GM08714 (cell line): ENCODE measurements around the gene HMBS.
A peak's percentile ranks its signal among the peaks of the same experiment; 100 is the strongest.
"Not testable (repeated sequence)": the region's sequence is repeated elsewhere in the genome, so short reads cannot be mapped to it uniquely, and the experiment has no call there.

Experiments
- H3K4me3 ChIP-seq: fragments of 200-500 bp; sonication (Bioruptor generic); 2 replicates; pipeline ENCODE4 v1.5.1; 2014; ENCODE audit warnings: mild to moderate bottlenecking, low read length, inconsistent platforms
- ZNF274 ChIP-seq: IDR thresholded peaks from 2 replicates; pipeline ENCODE4 v1.6.1; 2012; ENCODE audit warnings: mild to moderate bottlenecking, low read depth, low read length

HMBS gene

DNA sequence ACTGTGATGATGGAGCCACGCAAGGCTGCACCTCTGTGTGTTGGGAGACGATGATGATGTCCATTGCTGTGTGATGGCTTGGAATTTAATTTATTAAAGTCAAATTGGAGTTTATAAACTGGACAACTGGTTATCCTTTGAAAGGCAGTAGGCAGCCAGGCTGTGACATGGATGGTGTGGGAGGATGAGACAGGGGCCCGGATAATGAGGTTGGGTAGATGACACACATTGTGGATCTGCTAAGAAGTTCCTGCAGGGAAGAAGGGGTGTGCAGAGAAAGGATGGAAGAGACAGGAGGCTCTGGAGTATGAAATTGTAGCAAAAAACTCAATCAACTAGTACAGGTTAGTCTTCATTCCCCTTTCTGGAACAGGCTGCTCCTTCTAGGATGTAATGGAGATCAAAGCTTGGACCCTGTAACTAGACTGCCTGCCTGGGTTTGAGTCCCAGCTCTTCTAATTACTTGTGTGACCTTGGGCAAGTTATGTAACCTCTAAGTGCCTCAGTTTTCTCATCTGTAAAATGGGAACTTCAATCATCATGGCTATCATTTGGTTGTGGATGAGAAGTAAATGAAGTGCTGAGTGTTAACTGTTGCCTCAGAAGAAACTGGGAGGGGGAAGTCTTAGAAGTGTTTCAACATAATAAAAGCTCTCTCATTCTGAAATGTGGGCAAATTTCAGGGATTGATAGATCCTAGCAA lies 32.5 kb downstream of the HMBS start:
- H3K4me3 ChIP-seq: no peak overlapping the region
- TF ChIP-seq ZNF274: no peak

DNA sequence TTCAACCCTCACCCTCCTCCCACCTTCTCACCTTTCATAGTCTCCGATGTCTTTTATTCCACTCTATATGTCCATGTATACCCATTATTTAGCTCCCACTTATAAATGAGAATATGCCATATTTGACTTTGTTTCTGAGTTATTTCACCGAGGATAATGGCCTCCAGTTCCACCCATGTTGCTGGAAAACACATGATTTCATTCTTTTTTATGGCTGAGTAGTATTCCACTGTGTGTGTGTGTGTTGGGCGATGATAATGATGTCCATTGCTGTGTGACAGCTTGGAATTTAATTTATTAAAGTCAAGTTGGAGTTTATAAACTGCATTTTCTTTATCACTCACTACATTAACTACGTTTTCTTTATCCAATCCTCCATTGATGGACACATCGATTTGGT lies 33.5 kb downstream of the HMBS start:
- H3K4me3 ChIP-seq: no peak overlapping the region
- TF ChIP-seq ZNF274: no peak

DNA sequence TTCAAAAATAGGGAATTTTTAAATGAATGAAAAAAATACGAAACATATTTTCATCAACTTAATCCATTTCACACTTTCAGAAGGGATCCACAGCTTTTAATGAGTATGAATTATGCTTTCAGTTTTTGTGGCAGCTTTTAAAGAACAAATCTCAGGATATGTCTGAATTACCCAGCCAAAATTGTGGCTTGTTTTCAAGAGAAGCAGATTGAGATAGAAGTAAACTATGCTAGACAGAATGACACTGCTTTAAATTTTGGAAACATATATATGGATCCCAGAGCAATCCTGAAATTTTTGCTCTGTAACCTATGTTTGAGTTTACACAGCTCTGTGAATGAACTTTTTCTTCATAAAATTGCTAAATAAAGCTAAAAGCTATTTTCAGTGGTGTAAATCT lies 34.3 kb downstream of the HMBS start:
- TF ChIP-seq ZNF274: no peak
- H3K4me3 ChIP-seq: no peak overlapping the region

DNA sequence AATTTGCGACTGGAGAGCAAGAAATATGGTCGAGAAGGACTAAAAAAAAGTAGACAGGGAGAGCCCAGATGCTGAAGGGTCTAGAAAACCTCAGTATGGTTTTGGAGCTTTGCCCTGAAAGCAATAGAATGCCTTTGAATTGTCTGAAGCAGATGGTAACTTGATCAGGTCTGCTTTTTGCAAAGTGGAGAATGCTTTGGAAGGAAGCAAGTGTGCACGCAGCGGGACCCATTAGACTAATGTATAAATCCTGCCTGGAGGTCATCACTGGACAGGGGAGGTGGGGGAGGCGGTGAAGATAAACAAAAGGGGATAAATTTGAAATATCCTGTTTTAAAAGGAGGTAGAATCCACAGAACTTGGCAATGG lies 35.9 kb downstream of the HMBS start:
- TF ChIP-seq ZNF274: no peak
- peak overlapping the region; percentile 56; the same call in 1 of the 2 replicates for H3K4me3 ChIP-seq

DNA sequence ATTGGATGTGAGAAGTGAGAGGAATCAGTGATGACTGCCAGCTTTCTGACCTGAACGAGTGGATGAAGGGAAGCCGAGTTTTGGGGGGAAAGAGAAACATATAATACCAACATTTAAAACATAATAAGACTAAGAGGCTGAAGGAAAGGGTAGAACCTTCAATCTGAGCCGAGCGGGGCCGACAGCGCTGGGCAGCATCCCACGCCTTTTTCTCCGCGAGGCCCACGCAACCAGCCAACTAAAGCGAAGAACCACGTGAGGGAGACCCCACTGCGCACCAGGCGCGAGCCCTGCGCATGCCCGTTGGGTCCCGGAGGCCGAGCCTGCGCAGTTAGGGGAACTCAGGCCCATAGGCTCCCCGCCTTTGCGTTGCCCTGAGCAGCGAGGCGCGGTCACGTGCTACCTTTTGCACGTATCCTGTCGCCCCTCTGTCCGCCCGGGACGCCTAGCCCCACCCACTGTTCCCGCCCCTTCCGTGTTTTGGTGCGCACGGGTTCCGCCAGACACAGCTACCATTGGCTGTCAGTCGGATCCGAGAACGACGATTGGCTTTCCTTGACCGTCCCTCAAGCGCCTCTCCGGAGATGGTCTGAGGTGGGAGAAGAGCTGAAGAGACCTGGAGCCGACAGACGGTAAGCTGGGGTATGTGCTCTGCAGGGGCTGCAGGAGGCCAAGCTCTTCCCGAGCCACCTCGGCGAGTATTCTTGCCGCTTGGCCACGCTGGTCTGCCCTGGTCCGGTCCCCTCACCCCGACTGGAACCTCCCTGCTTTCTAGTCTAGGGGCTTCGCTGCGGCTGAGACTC lies 36.5 kb downstream of the HMBS start, which contains the start of gene HINFP:
Gene HINFP, plus strand, starts transcription at position 573 of the 803 bp plus-strand sequence. CDS start 5,365 bp downstream, outside the sequence.
- H3K4me3 ChIP-seq: peak within 1 kb of the TSS; percentile 90
- no peak for TF ChIP-seq ZNF274

DNA sequence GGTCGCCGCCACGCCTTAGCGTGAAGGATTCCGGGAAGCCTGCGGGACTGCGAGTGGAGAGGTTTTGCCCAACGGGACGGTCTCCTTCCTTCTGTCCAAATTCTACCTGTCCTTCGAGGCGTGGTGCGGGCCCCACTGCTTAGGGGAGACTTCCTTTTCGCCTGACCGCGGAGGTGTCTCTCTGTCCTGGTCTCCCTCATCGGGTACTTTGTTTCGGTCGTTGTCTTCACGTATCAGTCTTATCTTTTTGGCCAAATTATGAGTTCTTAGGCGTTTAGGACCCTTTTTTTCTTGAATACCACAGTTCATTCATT lies 37.1 kb downstream of the HMBS start:
- TF ChIP-seq ZNF274: no peak
- H3K4me3 ChIP-seq: peak overlapping the region; percentile 90

DNA sequence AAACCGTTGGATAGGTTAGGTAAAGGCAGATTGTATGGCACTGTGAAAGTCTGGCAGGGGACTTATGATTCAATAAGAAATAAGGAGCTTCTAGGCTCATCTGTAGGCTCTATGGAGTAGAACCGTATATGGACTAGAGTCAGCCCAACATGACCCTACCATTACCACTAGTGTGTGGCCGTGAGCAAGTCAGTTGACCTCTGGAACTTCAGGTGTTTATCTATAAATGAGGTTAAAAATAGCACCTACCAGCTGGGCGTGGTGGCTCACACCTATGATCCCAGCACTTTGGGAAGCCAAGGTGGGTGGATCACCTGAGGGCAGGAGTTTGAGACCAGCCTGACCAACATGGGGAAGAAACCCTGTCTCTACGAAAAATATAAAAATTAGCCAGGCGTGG lies 41.1 kb downstream of the HMBS start:
- H3K4me3 ChIP-seq: no peak overlapping the region
- no peak for TF ChIP-seq ZNF274

DNA sequence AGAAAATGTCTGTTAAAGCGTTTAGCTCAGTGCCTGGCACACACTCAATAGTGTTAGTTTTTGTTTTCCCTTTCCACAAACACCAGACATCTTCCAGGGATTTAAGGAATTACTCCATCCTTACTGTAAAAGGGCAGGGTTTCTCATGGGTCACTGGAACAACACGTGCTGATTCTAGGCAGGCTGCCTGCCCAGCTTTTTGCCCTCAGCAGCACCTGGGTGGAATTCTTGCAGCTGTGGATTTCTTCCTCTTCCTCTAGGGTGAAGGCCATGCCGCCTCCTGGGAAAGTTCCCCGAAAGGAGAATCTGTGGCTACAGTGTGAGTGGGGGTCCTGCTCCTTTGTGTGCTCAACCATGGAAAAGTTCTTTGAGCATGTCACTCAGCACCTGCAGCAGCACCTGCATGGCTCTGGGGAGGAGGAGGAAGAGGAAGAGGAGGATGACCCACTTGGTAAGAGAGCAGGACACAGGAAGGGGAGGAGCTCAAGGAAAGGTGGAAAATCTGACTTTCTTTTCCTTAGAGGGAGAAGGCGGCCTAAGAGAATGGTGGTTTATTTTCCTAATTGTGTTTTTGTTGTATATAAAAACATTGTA lies 42.1 kb downstream of the HMBS start:
- TF ChIP-seq ZNF274: no peak
- H3K4me3 ChIP-seq: no peak overlapping the region

DNA sequence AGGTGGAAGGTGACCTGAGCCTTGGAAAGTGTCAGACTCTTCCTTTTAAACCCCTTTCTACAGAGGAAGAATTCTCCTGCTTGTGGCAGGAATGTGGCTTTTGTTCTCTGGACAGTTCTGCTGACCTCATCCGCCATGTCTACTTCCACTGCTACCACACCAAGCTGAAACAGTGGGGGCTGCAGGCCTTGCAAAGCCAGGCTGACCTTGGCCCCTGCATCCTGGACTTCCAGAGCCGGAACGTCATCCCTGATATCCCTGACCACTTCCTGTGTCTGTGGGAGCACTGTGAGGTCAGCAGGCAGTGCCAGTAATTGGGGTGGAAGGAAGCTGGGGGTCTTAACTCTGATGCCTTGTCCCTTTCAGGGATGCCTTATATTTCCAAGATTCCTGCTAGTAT lies 46.0 kb downstream of the HMBS start:
- TF ChIP-seq ZNF274: no peak

DNA sequence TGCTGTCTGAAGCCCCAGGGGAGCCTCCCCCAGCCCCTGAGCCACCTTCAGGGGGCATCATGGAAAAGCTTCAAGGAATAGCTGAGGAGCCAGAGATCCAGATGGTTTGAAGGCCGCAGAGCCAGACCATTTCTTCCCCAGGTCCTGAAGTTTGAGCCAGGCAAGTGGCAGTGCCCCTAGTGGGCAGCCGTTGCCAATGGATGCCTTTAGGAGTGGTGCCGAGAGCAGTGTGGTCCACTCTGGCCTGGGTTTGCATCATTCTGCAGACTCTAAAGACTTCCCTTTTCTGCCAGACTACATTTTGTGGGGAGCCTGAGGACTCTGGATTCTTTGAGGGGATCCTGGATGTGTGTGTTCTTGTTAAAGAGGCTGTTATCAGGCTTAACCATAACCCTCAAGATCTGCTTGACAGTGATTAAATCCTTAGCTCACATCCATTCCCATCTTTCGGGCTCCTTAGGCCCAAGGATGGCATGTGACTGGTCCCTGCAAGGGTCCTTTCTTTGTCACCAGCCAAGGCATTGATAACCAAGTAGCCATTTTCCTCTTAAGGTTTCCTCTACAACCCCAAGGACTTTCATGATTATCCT lies 49.8 kb downstream of the HMBS start:
- no peak overlapping the region for H3K4me3 ChIP-seq
- TF ChIP-seq ZNF274: no peak

More for the DNA sequence above, 46.0 kb downstream of the HMBS start:
- no peak overlapping the region for H3K4me3 ChIP-seq

DNA sequence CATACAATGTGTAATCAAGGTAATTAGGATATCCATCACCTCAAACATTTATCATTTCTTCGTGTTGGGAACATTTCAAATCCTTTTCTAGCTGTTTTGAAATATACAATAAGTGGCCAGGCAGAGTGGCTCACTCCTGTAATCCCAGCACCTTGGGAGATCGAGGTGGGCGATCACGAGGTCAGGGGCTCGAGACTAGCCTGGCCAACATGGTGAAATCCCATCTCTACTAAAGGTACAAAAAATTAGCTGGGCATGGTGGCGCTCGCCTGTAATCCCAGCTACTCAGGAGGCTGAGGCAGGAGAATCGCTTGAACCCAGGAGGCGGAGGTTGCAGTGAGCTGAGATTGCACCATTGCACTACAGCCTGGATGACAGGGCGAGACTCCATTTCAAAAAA lies 54.6 kb downstream of the HMBS start:
- not testable (repeated sequence) for H3K4me3 ChIP-seq
